ENCODE measurements around the gene ARMC9.

DNA sequence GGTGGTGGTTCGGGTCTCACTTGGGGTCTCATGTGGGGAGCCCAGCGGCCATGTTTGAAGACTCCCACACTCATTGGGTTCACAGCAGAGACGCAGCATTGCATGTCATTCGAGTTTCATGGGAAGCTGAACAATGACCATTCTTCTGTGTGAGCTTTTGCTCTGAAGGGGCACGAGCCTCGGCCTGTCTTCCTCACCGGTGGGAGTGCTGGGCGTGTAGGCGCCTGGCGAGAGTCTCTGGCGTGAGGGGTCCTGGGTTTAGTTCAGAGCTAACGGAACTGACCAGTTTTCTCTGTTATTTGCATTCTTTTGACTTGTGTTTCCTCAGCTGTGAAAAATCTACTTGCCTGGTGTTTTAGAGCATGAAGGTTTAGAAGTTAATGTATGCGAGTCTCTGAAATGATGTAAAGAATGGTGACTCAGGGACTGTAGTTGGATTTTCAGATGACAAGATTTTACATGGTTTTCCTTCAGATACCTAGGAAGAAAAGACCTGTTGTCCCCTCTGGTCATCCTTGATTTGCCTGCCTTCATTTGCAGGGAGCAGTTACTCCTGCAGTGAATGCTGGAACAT, 98.1 kb downstream of the ARMC9 start:
- TF ChIP-seq, protein P1, sequence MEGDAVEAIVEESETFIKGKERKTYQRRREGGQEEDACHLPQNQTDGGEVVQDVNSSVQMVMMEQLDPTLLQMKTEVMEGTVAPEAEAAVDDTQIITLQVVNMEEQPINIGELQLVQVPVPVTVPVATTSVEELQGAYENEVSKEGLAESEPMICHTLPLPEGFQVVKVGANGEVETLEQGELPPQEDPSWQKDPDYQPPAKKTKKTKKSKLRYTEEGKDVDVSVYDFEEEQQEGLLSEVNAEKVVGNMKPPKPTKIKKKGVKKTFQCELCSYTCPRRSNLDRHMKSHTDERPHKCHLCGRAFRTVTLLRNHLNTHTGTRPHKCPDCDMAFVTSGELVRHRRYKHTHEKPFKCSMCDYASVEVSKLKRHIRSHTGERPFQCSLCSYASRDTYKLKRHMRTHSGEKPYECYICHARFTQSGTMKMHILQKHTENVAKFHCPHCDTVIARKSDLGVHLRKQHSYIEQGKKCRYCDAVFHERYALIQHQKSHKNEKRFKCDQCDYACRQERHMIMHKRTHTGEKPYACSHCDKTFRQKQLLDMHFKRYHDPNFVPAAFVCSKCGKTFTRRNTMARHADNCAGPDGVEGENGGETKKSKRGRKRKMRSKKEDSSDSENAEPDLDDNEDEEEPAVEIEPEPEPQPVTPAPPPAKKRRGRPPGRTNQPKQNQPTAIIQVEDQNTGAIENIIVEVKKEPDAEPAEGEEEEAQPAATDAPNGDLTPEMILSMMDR (conservative IDR thresholded peaks at IDR 0.05; ENCODE audit: low read depth, low read length) = no peak
- TF ChIP-seq EZH2 (IDR thresholded peaks at IDR 0.05; ENCODE audit: borderline replicate concordance, low read depth, low read length, poor library complexity, severe bottlenecking) = no peak
